Measurements from ENCODE around the gene INTS1.

- peak; percentile 38; the same call in 1 of the 2 replicates for TF ChIP-seq CTCF (IDR thresholded peaks at IDR 0.05; ENCODE audit: low read length)
- no peak for TF ChIP-seq EZH2 (IDR thresholded peaks at IDR 0.05; ENCODE audit: borderline replicate concordance, low read length)
Measured at GRCh38 chr7:1548438-1548831, 44.2 kb upstream of the INTS1 start.

Data from OCI-LY1 (cell line).